MM.1S (cell line): ENCODE data around the gene ITGB8.

Experiments
- DNase-seq: peaks from one replicate; pipeline ENCODE4 v3.0.0-alpha.2; 2015
- H2AFZ ChIP-seq: fragments of 300-600 bp; sonication (generic); 2 replicates; pipeline ENCODE4 v1.6.0; 2016; ENCODE audit warnings: antibody characterized with exemption, low read length
- H3F3A ChIP-seq: fragments of 300-600 bp; sonication (generic); 2 replicates; pipeline ENCODE4 v1.6.1; 2016; ENCODE audit warnings: mild to moderate bottlenecking, antibody characterized with exemption, low read length, moderate library complexity, mixed read lengths; ENCODE audit not compliant: insufficient read depth
- H3K27ac ChIP-seq: fragments of 300-600 bp; sonication (generic); 2 replicates; pipeline ENCODE4 v1.5.1; 2016; ENCODE audit warnings: mild to moderate bottlenecking, low read length
- H3K27me3 ChIP-seq: fragments of 300-600 bp; sonication (generic); replicated peaks from 2 replicates; pipeline ENCODE4 v1.6.0; 2016; ENCODE audit warnings: low read length; ENCODE audit not compliant: insufficient read depth
- H3K36me3 ChIP-seq: fragments of 300-600 bp; sonication (generic); replicated peaks from 2 replicates; pipeline ENCODE4 v1.6.1; 2016; ENCODE audit warnings: mild to moderate bottlenecking, low read length, mixed read lengths; ENCODE audit not compliant: insufficient read depth
- H3K4me1 ChIP-seq: fragments of 300-600 bp; sonication (generic); 2 replicates; pipeline ENCODE4 v1.6.1; 2016; ENCODE audit warnings: low read length, mixed read lengths
- H3K4me2 ChIP-seq: fragments of 300-600 bp; sonication (generic); 2 replicates; pipeline ENCODE4 v1.6.0; 2016; ENCODE audit warnings: low read depth, low read length
- H3K4me3 ChIP-seq: fragments of 300-600 bp; sonication (generic); 2 replicates; pipeline ENCODE4 v1.5.1; 2016; ENCODE audit warnings: low read length, mixed read lengths
- H3K79me2 ChIP-seq: fragments of 300-600 bp; sonication (generic); 2 replicates; pipeline ENCODE4 v1.6.1; 2016; ENCODE audit warnings: mixed run types, low read length, mixed read lengths
- H3K9ac ChIP-seq: fragments of 300-600 bp; sonication (generic); 2 replicates; pipeline ENCODE4 v1.6.1; 2016; ENCODE audit warnings: low read length, mixed read lengths
- H3K9me2 ChIP-seq: fragments of 300-600 bp; sonication (generic); replicated peaks from 2 replicates; pipeline ENCODE4 v1.6.1; 2016; ENCODE audit warnings: mild to moderate bottlenecking, low read length, mixed read lengths; ENCODE audit not compliant: insufficient read depth
- H3K9me3 ChIP-seq: fragments of 300-600 bp; sonication (generic); replicated peaks from 2 replicates; pipeline ENCODE4 v1.6.1; 2016; ENCODE audit warnings: mild to moderate bottlenecking, low read length, mixed read lengths; ENCODE audit not compliant: insufficient read depth
- H4K20me1 ChIP-seq: fragments of 300-600 bp; sonication (generic); 2 replicates; pipeline ENCODE4 v1.6.1; 2016; ENCODE audit warnings: mild to moderate bottlenecking, low read length, moderate library complexity, mixed read lengths; ENCODE audit not compliant: insufficient read depth
- CTCF ChIP-seq: fragments of 300-600 bp; sonication (generic); IDR thresholded peaks from 2 replicates; pipeline ENCODE4 v1.5.1; 2016; ENCODE audit warnings: antibody characterized with exemption, low read length, mixed read lengths
- EZH2 ChIP-seq: fragments of 300-600 bp; sonication (generic); optimal IDR thresholded peaks from 2 replicates; pipeline ENCODE3; 2017; ENCODE audit warnings: low read depth, mild to moderate bottlenecking, antibody characterized with exemption, low read length, mixed read lengths
- EZH2phosphoT487 ChIP-seq: fragments of 300-600 bp; sonication (generic); IDR thresholded peaks from 2 replicates; pipeline ENCODE4 v1.6.1; 2018; ENCODE audit warnings: antibody characterized with exemption, low read length

ITGB8 gene

GRCh38 chr7:20313626-20314025, 17.1 kb upstream of the ITGB8 start:
- Histone ChIP-seq H3K4me3 (no peak overlapping the region), H3F3A (no peaks in the 10 kb centered on the region), H2AFZ (no peak overlapping the region), H3K27ac (no peak overlapping the region), H3K4me2 (no peak overlapping the region), H3K9me3 (no peaks in the 10 kb centered on the region), H3K4me1 (peaks cover 11% of the 10 kb centered on the region), H3K27me3 (no peaks in the 10 kb centered on the region), H3K36me3 (no peaks in the 10 kb centered on the region), H4K20me1 (no peaks in the 10 kb centered on the region), H3K9ac (no peak overlapping the region), H3K79me2 (no peaks in the 10 kb centered on the region), H3K9me2 (no peaks in the 10 kb centered on the region)
- TF ChIP-seq CTCF: no peak
- TF ChIP-seq EZH2phosphoT487: no peak
- DNase-seq: no peak

DNA sequence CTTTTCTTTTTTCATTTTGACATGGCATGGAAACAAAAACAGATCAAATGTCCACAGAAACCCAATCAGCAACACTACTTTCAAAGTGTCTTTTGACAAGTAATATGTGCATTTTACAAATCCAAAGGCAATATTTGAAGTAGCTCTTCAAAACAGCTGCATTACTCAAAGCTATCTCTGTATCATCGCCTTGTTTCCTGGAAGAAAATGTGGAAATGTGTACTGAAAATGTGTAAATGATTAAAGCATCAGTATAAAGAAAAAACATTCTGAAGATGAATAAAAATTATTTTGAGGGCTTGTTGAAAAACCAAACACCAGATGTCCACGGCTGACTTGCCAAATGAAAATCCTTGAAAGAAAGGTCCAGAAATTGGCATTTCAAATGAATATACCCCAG, 16.5 kb upstream of the ITGB8 start:
- Histone ChIP-seq H3K4me3 (no peak overlapping the region), H2AFZ (no peak overlapping the region), H4K20me1 (no peaks in the 10 kb centered on the region), H3K9me3 (no peaks in the 10 kb centered on the region), H3K79me2 (no peaks in the 10 kb centered on the region), H3K36me3 (no peaks in the 10 kb centered on the region), H3K9me2 (no peaks in the 10 kb centered on the region), H3K4me1 (peaks cover 11% of the 10 kb centered on the region), H3K27ac (no peak overlapping the region), H3K4me2 (no peak overlapping the region), H3K27me3 (no peaks in the 10 kb centered on the region), H3F3A (no peaks in the 10 kb centered on the region), H3K9ac (no peak overlapping the region)
- TF ChIP-seq EZH2phosphoT487: no peak
- TF ChIP-seq CTCF: no peak
- TF ChIP-seq EZH2: no peak
- DNase-seq: no peak

- no peak overlapping the region for H3K4me2 ChIP-seq
- no peaks in the 10 kb centered on the region for H3K79me2 ChIP-seq
- no peaks in the 10 kb centered on the region for H3K9me2 ChIP-seq
- H2AFZ ChIP-seq: no peak overlapping the region
- no peak overlapping the region for H3K9ac ChIP-seq
- no peak for TF ChIP-seq EZH2
- no peak for TF ChIP-seq CTCF
- TF ChIP-seq EZH2phosphoT487: no peak
- no peaks in the 10 kb centered on the region for H3K9me3 ChIP-seq
- H3K4me1 ChIP-seq: 0 out of 2 replicates have a peak, but pooled peaks cover 5% of the 10 kb centered on the region
- H3K27ac ChIP-seq: no peak overlapping the region
- H3K27me3 ChIP-seq: no peaks in the 10 kb centered on the region
- no peaks in the 10 kb centered on the region for H3F3A ChIP-seq
- no peak for DNase-seq
- H3K4me3 ChIP-seq: no peak overlapping the region
- H4K20me1 ChIP-seq: no peaks in the 10 kb centered on the region
- no peaks in the 10 kb centered on the region for H3K36me3 ChIP-seq
Observed at GRCh38 chr7:20316706-20317105, 14.0 kb upstream of the ITGB8 start.

DNA sequence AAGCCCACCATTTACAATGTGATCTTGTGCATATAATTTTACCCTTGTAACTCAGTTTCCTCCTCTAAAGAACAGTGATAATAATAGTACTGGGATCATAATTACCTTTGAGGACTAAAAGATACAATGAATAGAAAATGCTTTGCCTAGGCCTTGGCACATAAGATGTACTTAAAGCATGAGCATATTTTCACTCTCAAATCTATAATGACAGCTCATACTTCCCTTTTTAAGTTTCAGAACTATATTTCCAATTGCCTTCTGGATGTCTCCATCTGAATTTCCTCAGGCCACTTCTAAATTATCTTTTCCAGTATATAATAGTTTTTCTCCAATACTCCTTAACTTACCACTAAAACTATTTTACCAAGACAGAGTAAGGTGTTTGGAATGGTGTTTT, 13.3 kb upstream of the ITGB8 start:
- H3K4me2 ChIP-seq: no peak overlapping the region
- 0 out of 2 replicates have a peak, but pooled peaks cover 5% of the 10 kb centered on the region for H3K4me1 ChIP-seq
- no peaks in the 10 kb centered on the region for H3K27me3 ChIP-seq
- no peaks in the 10 kb centered on the region for H3K79me2 ChIP-seq
- H3F3A ChIP-seq: no peaks in the 10 kb centered on the region
- no peaks in the 10 kb centered on the region for H4K20me1 ChIP-seq
- DNase-seq: no peak
- H3K9ac ChIP-seq: no peak overlapping the region
- no peaks in the 10 kb centered on the region for H3K9me2 ChIP-seq
- no peak overlapping the region for H3K4me3 ChIP-seq
- H3K36me3 ChIP-seq: no peaks in the 10 kb centered on the region
- no peak overlapping the region for H3K27ac ChIP-seq
- no peaks in the 10 kb centered on the region for H3K9me3 ChIP-seq
- TF ChIP-seq EZH2 (no peak), EZH2phosphoT487 (no peak), CTCF (no peak)
- H2AFZ ChIP-seq: no peak overlapping the region
